Hematopoietic multipotent progenitor cell treated with erythropoietin and hydrocortisone succinate and interleukin-3 and kit ligand, for 15 days (in vitro differentiated cells): ENCODE data around the gene VPS18.

Source experiments
- DNase-seq: peaks from one replicate; pipeline ENCODE4 v3.0.0-alpha.2; 2015; ENCODE audit warnings: low spot score

Gene VPS18

GRCh38 chr15:40921949-40922607, 27.8 kb downstream of the VPS18 start:
- no peak for DNase-seq

GRCh38 chr15:40922608-40923005, 28.4 kb downstream of the VPS18 start:
- no peak for DNase-seq

- DNase-seq: no peak
These were observed 29.3 kb downstream of the VPS18 start for GRCh38 chr15:40923551-40923950.

GRCh38 chr15:40925495-40925862, 31.2 kb downstream of the VPS18 start:
- DNase-seq: no peak

GRCh38 chr15:40925863-40926658, 31.8 kb downstream of the VPS18 start:
- DNase-seq: no peak

GRCh38 chr15:40926659-40927494, 32.6 kb downstream of the VPS18 start:
- DNase-seq: no peak

- DNase-seq: no peak
These were observed 33.2 kb downstream of the VPS18 start for GRCh38 chr15:40927495-40927872.

GRCh38 chr15:40927873-40928806, 33.9 kb downstream of the VPS18 start:
- no peak for DNase-seq

GRCh38 chr15:40928821-40929659, 34.8 kb downstream of the VPS18 start, which contains the start of gene DLL4:
Gene DLL4, plus strand, starts transcription at chr15:40929340. Its CDS starts 329 bp downstream, at chr15:40929669.
- DNase-seq: no peak

- DNase-seq: no peak
These were observed 35.6 kb downstream of the VPS18 start for GRCh38 chr15:40929660-40930429.

GRCh38 chr15:40930430-40931299, 36.4 kb downstream of the VPS18 start:
- DNase-seq: peak; percentile 14

- DNase-seq: no peak
These were observed 37.3 kb downstream of the VPS18 start for GRCh38 chr15:40931300-40932142.

- DNase-seq: no peak
These were observed 37.9 kb downstream of the VPS18 start for GRCh38 chr15:40932156-40932555.

GRCh38 chr15:40932649-40933516, 38.6 kb downstream of the VPS18 start:
- DNase-seq: no peak

GRCh38 chr15:40933517-40933902, 39.3 kb downstream of the VPS18 start:
- no peak for DNase-seq

- no peak for DNase-seq
These were observed 40.2 kb downstream of the VPS18 start for GRCh38 chr15:40934457-40934856.

GRCh38 chr15:40936234-40936708, 42.0 kb downstream of the VPS18 start:
- no peak for DNase-seq
